HEK293T (cell line): ENCODE results near the gene ATP2B2.

Experiments
- ARNT ChIP-seq: fragments of 450-650 bp; IDR thresholded peaks from 2 replicates; pipeline ENCODE4 v1.6.1; 2017; ENCODE audit warnings: mild to moderate bottlenecking
- BHLHE40 ChIP-seq: fragments of 450-650 bp; IDR thresholded peaks from 2 replicates; pipeline ENCODE4 v1.6.1; 2016; ENCODE audit warnings: mild to moderate bottlenecking, moderate library complexity, borderline replicate concordance
- CTBP1 ChIP-seq: fragments of 450-650 bp; IDR thresholded peaks from 2 replicates; pipeline ENCODE4 v1.6.1; 2016; ENCODE audit warnings: borderline replicate concordance
- FOXA1 ChIP-seq: fragments of 450-650 bp; IDR thresholded peaks from 2 replicates; pipeline ENCODE4 v1.6.1; 2016; ENCODE audit warnings: mild to moderate bottlenecking
- NFRKB ChIP-seq: fragments of 450-650 bp; IDR thresholded peaks from 2 replicates; pipeline ENCODE4 v1.6.1; 2016; ENCODE audit warnings: mild to moderate bottlenecking, moderate library complexity
- SP1 ChIP-seq: fragments of 450-650 bp; IDR thresholded peaks from 2 replicates; pipeline ENCODE4 v1.6.1; 2017
- SUZ12 ChIP-seq: fragments of 450-650 bp; IDR thresholded peaks from 2 replicates; pipeline ENCODE4 v1.6.1; 2016; ENCODE audit warnings: mild to moderate bottlenecking
- TARDBP ChIP-seq: fragments of 450-650 bp; IDR thresholded peaks from 2 replicates; pipeline ENCODE4 v1.6.1; 2016

GRCh38 chr3:10364806-10365205 lies 140.6 kb downstream of the ATP2B2 start:
- no peak for TF ChIP-seq SP1
- TF ChIP-seq SUZ12 = no peak
- no peak for TF ChIP-seq ARNT
- no peak for TF ChIP-seq BHLHE40
- TF ChIP-seq NFRKB = no peak
- no peak for TF ChIP-seq CTBP1
- TF ChIP-seq FOXA1 = no peak
- no peak for TF ChIP-seq TARDBP
